Activated gamma-delta T cell treated with anti-CD3 and anti-CD28 coated beads, Interleukin-2, amount 50 U/mL, for 16 hours (primary cell): ENCODE results near the gene USH2A.

ENCODE experiments used
- DNase-seq: peaks from one replicate; pipeline ENCODE4 v3.0.0-alpha.2; 2020; ENCODE audit warnings: low read depth

Gene USH2A

GRCh38 chr1:215865060-215865459 lies 558.2 kb downstream of the USH2A start:
- no peak for DNase-seq

GRCh38 chr1:215863796-215864195 lies 559.5 kb downstream of the USH2A start:
- no peak for DNase-seq

GRCh38 chr1:215860833-215861232 lies 562.4 kb downstream of the USH2A start:
- no peak for DNase-seq

GRCh38 chr1:215857317-215857716 lies 565.9 kb downstream of the USH2A start:
- no peak for DNase-seq

GRCh38 chr1:215845234-215845891 lies 577.9 kb downstream of the USH2A start:
- no peak for DNase-seq

GRCh38 chr1:215844777-215845176 lies 578.5 kb downstream of the USH2A start:
- DNase-seq: no peak

- no peak for DNase-seq
Observed at GRCh38 chr1:215844266-215844665, 579.0 kb downstream of the USH2A start.

GRCh38 chr1:215842905-215843304 lies 580.3 kb downstream of the USH2A start:
- DNase-seq: no peak

- no peak for DNase-seq
Observed at GRCh38 chr1:215835951-215836350, 587.3 kb downstream of the USH2A start.

GRCh38 chr1:215833941-215834729 lies 589.1 kb downstream of the USH2A start:
- no peak for DNase-seq

GRCh38 chr1:215830226-215830810 lies 592.9 kb downstream of the USH2A start:
- DNase-seq: no peak

- no peak for DNase-seq
Observed at GRCh38 chr1:215825056-215825455, 598.2 kb downstream of the USH2A start.

GRCh38 chr1:215824245-215824644 lies 599.0 kb downstream of the USH2A start:
- DNase-seq: no peak

- DNase-seq: no peak
Observed at GRCh38 chr1:215819114-215819513, 604.1 kb downstream of the USH2A start.

- DNase-seq: no peak
Observed at GRCh38 chr1:215807911-215808436, 615.3 kb downstream of the USH2A start.

GRCh38 chr1:215807218-215807617 lies 616.0 kb downstream of the USH2A start:
- no peak for DNase-seq

GRCh38 chr1:215797859-215798258 lies 625.4 kb downstream of the USH2A start:
- no peak for DNase-seq

GRCh38 chr1:215794156-215794555 lies 629.1 kb downstream of the USH2A start:
- DNase-seq: no peak

- no peak for DNase-seq
Observed at GRCh38 chr1:215793180-215793579, 630.1 kb downstream of the USH2A start.

GRCh38 chr1:215792446-215792845 lies 630.8 kb downstream of the USH2A start:
- DNase-seq: no peak

GRCh38 chr1:215789981-215790380 lies 633.3 kb downstream of the USH2A start:
- DNase-seq: no peak

GRCh38 chr1:215786997-215787396 lies 636.3 kb downstream of the USH2A start:
- DNase-seq: no peak

- DNase-seq: no peak
Observed at GRCh38 chr1:215780641-215781040, 642.6 kb downstream of the USH2A start.
